T-helper 1 cell treated with Interleukin-12 subunit alpha and Interleukin-12 subunit beta and Interleukin-4 antibody, amounts not matched to agents 30 μg/mL and 1 μg/mL, for 36 hours (primary cell): ENCODE data around the gene HOXC4.

Experiments
- H3K27ac Mint-ChIP-seq: one replicate; pipeline ENCODE4 v1.8.0; 2021; ENCODE audit warnings: mild to moderate bottlenecking, mixed read lengths
- H3K27me3 Mint-ChIP-seq: one replicate; pipeline ENCODE4 v1.8.0; 2021; ENCODE audit warnings: low read depth, mixed read lengths
- H3K36me3 Mint-ChIP-seq: one replicate; pipeline ENCODE4 v1.8.0; 2021; ENCODE audit warnings: low read depth, mixed read lengths
- H3K4me1 Mint-ChIP-seq: one replicate; pipeline ENCODE4 v1.8.0; 2021; ENCODE audit warnings: low read depth, mixed read lengths
- H3K4me3 Mint-ChIP-seq: one replicate; pipeline ENCODE4 v1.8.0; 2021; ENCODE audit warnings: mild to moderate bottlenecking, moderate library complexity, mixed read lengths
- H3K9me3 Mint-ChIP-seq: one replicate; pipeline ENCODE4 v1.8.0; 2021; ENCODE audit warnings: mixed read lengths

Gene HOXC4

GRCh38 chr12:54011665-54012532, 41.7 kb upstream of the HOXC4 start:
- no peaks in the 10 kb centered on the region for H3K9me3 Mint-ChIP-seq
- H3K27ac Mint-ChIP-seq = no peak overlapping the region
- H3K4me1 Mint-ChIP-seq = peaks cover 15% of the 10 kb centered on the region
- peaks cover 99% of the 10 kb centered on the region for H3K27me3 Mint-ChIP-seq
- no peak overlapping the region for H3K4me3 Mint-ChIP-seq
- no peaks in the 10 kb centered on the region for H3K36me3 Mint-ChIP-seq

- H3K27me3 Mint-ChIP-seq = peaks cover 99% of the 10 kb centered on the region
- H3K36me3 Mint-ChIP-seq = no peaks in the 10 kb centered on the region
- H3K4me1 Mint-ChIP-seq = peaks cover 20% of the 10 kb centered on the region
Measured at GRCh38 chr12:54012631-54013409, 40.8 kb upstream of the HOXC4 start.

GRCh38 chr12:54014377-54015017, 39.1 kb upstream of the HOXC4 start:
- peaks cover 86% of the 10 kb centered on the region for H3K27me3 Mint-ChIP-seq
- no peaks in the 10 kb centered on the region for H3K9me3 Mint-ChIP-seq
- no peak overlapping the region for H3K27ac Mint-ChIP-seq
- H3K4me3 Mint-ChIP-seq = no peak overlapping the region
- H3K4me1 Mint-ChIP-seq = peaks cover 17% of the 10 kb centered on the region
- H3K36me3 Mint-ChIP-seq = no peaks in the 10 kb centered on the region

More at GRCh38 chr12:54012631-54013409, 40.8 kb upstream of the HOXC4 start:
- no peak overlapping the region for H3K4me3 Mint-ChIP-seq
- H3K27ac Mint-ChIP-seq = no peak overlapping the region
- no peaks in the 10 kb centered on the region for H3K9me3 Mint-ChIP-seq

- Mint-ChIP-seq H3K4me1 (peaks cover 18% of the 10 kb centered on the region), H3K4me3 (no peak overlapping the region), H3K27ac (no peak overlapping the region), H3K27me3 (peaks cover 86% of the 10 kb centered on the region), H3K36me3 (no peaks in the 10 kb centered on the region), H3K9me3 (no peaks in the 10 kb centered on the region)
Measured at GRCh38 chr12:54015018-54015931, 38.4 kb upstream of the HOXC4 start.

- H3K4me1 Mint-ChIP-seq = peaks cover 17% of the 10 kb centered on the region
- H3K27ac Mint-ChIP-seq = no peak overlapping the region
- H3K4me3 Mint-ChIP-seq = no peak overlapping the region
- peaks cover 84% of the 10 kb centered on the region for H3K27me3 Mint-ChIP-seq
- H3K36me3 Mint-ChIP-seq = no peaks in the 10 kb centered on the region
- H3K9me3 Mint-ChIP-seq = no peaks in the 10 kb centered on the region
Measured at GRCh38 chr12:54016051-54016450, 37.6 kb upstream of the HOXC4 start.

- peaks cover 16% of the 10 kb centered on the region for H3K4me1 Mint-ChIP-seq
- H3K27me3 Mint-ChIP-seq = peaks cover 84% of the 10 kb centered on the region
- H3K27ac Mint-ChIP-seq = no peak overlapping the region
- H3K4me3 Mint-ChIP-seq = no peak overlapping the region
- no peaks in the 10 kb centered on the region for H3K36me3 Mint-ChIP-seq
- H3K9me3 Mint-ChIP-seq = no peaks in the 10 kb centered on the region
Measured at GRCh38 chr12:54016478-54016964, 37.1 kb upstream of the HOXC4 start.

GRCh38 chr12:54017027-54017788, 36.4 kb upstream of the HOXC4 start:
- peaks cover 84% of the 10 kb centered on the region for H3K27me3 Mint-ChIP-seq
- peak overlapping the region; percentile 83 for H3K4me3 Mint-ChIP-seq
- H3K9me3 Mint-ChIP-seq = no peaks in the 10 kb centered on the region
- H3K27ac Mint-ChIP-seq = peak overlapping the region; percentile 52
- H3K36me3 Mint-ChIP-seq = no peaks in the 10 kb centered on the region
- peaks cover 18% of the 10 kb centered on the region for H3K4me1 Mint-ChIP-seq

GRCh38 chr12:54017878-54018467, 35.7 kb upstream of the HOXC4 start:
- no peaks in the 10 kb centered on the region for H3K36me3 Mint-ChIP-seq
- peaks cover 84% of the 10 kb centered on the region for H3K27me3 Mint-ChIP-seq
- no peaks in the 10 kb centered on the region for H3K9me3 Mint-ChIP-seq
- H3K4me1 Mint-ChIP-seq = peaks cover 18% of the 10 kb centered on the region
- peak overlapping the region; percentile 83 for H3K4me3 Mint-ChIP-seq
- peak overlapping the region; percentile 52 for H3K27ac Mint-ChIP-seq

- Mint-ChIP-seq H3K27me3 (peaks cover 84% of the 10 kb centered on the region), H3K4me1 (peaks cover 18% of the 10 kb centered on the region), H3K9me3 (no peaks in the 10 kb centered on the region), H3K27ac (no peak overlapping the region), H3K4me3 (peak overlapping the region; percentile 83), H3K36me3 (no peaks in the 10 kb centered on the region)
Measured at GRCh38 chr12:54018468-54018984, 35.1 kb upstream of the HOXC4 start.

- no peaks in the 10 kb centered on the region for H3K9me3 Mint-ChIP-seq
- H3K36me3 Mint-ChIP-seq = no peaks in the 10 kb centered on the region
- H3K27me3 Mint-ChIP-seq = peaks cover 84% of the 10 kb centered on the region
- peaks cover 18% of the 10 kb centered on the region for H3K4me1 Mint-ChIP-seq
- H3K27ac Mint-ChIP-seq = no peak overlapping the region
- no peak overlapping the region for H3K4me3 Mint-ChIP-seq
Measured at GRCh38 chr12:54019091-54019811, 34.4 kb upstream of the HOXC4 start.

GRCh38 chr12:54019924-54020590, 33.6 kb upstream of the HOXC4 start:
- peaks cover 13% of the 10 kb centered on the region for H3K4me1 Mint-ChIP-seq
- H3K36me3 Mint-ChIP-seq = no peaks in the 10 kb centered on the region
- H3K9me3 Mint-ChIP-seq = no peaks in the 10 kb centered on the region
- H3K4me3 Mint-ChIP-seq = no peak overlapping the region
- no peak overlapping the region for H3K27ac Mint-ChIP-seq
- peaks cover 84% of the 10 kb centered on the region for H3K27me3 Mint-ChIP-seq
